Ascending aorta (tissue), 2 donors: ENCODE data around the gene GAS2L2. TPM values are rescaled to one million over a fixed set of nuclear protein-coding genes. Genes with fewer than 3 reads are reported as not detected.

Source experiments
- DNase-seq, 2 donors: peaks; one replicate each; pipeline ENCODE4 v3.0.0-alpha.2; 2019; ENCODE audit warnings: low spot score in 2 of 2
- H3K27ac ChIP-seq, 2 donors: fragments of 200-600 bp; sonication (generic); one replicate each; pipeline ENCODE4 v1.5.1; 2016 to 2017; ENCODE audit warnings: mild to moderate bottlenecking in 1 of 2
- H3K27me3 ChIP-seq: fragments of 200-600 bp; sonication (generic); one replicate; pipeline ENCODE4 v1.5.1; 2017
- H3K36me3 ChIP-seq, 2 donors: fragments of 200-600 bp; sonication (generic); one replicate each; pipeline ENCODE4 v1.5.1; 2016
- H3K4me1 ChIP-seq, 2 donors: fragments of 200-600 bp; sonication (generic); one replicate each; pipeline ENCODE4 v1.5.1; 2016 to 2017; ENCODE audit warnings: mild to moderate bottlenecking in 1 of 2
- H3K4me3 ChIP-seq, 2 donors: fragments of 200-600 bp; sonication (generic); one replicate each; pipeline ENCODE4 v1.5.1; 2016 to 2017; ENCODE audit warnings: mild to moderate bottlenecking in 1 of 2
- H3K9me3 ChIP-seq, 2 donors: fragments of 200-600 bp; sonication (generic); one replicate each; pipeline ENCODE4 v1.5.1; 2016
- CTCF ChIP-seq, 3 experiments: fragments of 200-600 bp in 2 of 3; fragments of 450-650 bp in 1 of 3; sonication (generic) in 2 of 3; IDR thresholded peaks; one replicate each; pipeline ENCODE4 v1.5.1; 2016 to 2019; ENCODE audit warnings: antibody characterized with exemption in 3 of 3, mild to moderate bottlenecking in 1 of 3, moderate library complexity in 1 of 3
- intact Hi-C: fragments of 100-400 bp; cut with DNase I; formaldehyde crosslinking; loops from one replicate; pipeline ENCODE4 v1.15.1; 2023
- total RNA-seq: library from RNA; depleted of rRNA; stranded (reverse); fragments of >200 nt; gene quantifications from one replicate; pipeline ENCODE4 v1.1.0, GENCODE V29; 2016

The GAS2L2 gene
- total RNA-seq, 1 donor from 2014 or later: not detected

GRCh38 chr17:35740997-35741931 is 11.8 kb downstream of the GAS2L2 start:
- Histone ChIP-seq H3K27me3 (peaks cover 18% of the 10 kb centered on the region), H3K36me3 (no peaks in the 10 kb centered on the region), H3K4me3 (peak overlapping the region; percentile 12 to 52), H3K9me3 (no peaks in the 10 kb centered on the region), H3K4me1 (peaks cover 2 to 4% of the 10 kb centered on the region in 2 donors), H3K27ac (no peak overlapping the region)
- no peak for TF ChIP-seq CTCF (IDR thresholded peaks at IDR 0.05)
- DNase-seq: no peak
- intact Hi-C loops: no loop called here

- no peaks in the 10 kb centered on the region for H3K9me3 ChIP-seq
- intact Hi-C loops: no loop called here
- H3K36me3 ChIP-seq: no peaks in the 10 kb centered on the region
- no peak for TF ChIP-seq CTCF (IDR thresholded peaks at IDR 0.05)
- no peak for DNase-seq
- no peak overlapping the region for H3K27ac ChIP-seq
- H3K27me3 ChIP-seq: peaks cover 18% of the 10 kb centered on the region
- H3K4me3 ChIP-seq: no peak overlapping the region
- peaks cover 2 to 4% of the 10 kb centered on the region in 2 donors for H3K4me1 ChIP-seq
These were observed 12.8 kb downstream of the GAS2L2 start for GRCh38 chr17:35740216-35740615.

- Histone ChIP-seq H3K36me3 (no peaks in the 10 kb centered on the region), H3K4me1 (peaks cover 2 to 4% of the 10 kb centered on the region in 2 donors), H3K27me3 (peaks cover 13% of the 10 kb centered on the region), H3K4me3 (no peak overlapping the region), H3K27ac (no peak overlapping the region), H3K9me3 (no peaks in the 10 kb centered on the region)
- intact Hi-C loops: no loop called here
- DNase-seq: no peak
- no peak for TF ChIP-seq CTCF (IDR thresholded peaks at IDR 0.05)
These were observed 14.4 kb downstream of the GAS2L2 start for GRCh38 chr17:35738519-35739133.

GRCh38 chr17:35736236-35736635 is 16.8 kb downstream of the GAS2L2 start:
- no peak for TF ChIP-seq CTCF (IDR thresholded peaks at IDR 0.05)
- no peak overlapping the region for H3K27ac ChIP-seq
- no peak for DNase-seq
- intact Hi-C loops: no loop called here
- H3K4me1 ChIP-seq: peaks cover 2 to 6% of the 10 kb centered on the region in 2 donors
- H3K27me3 ChIP-seq: peaks cover 5% of the 10 kb centered on the region
- no peaks in the 10 kb centered on the region for H3K36me3 ChIP-seq
- no peaks in the 10 kb centered on the region for H3K9me3 ChIP-seq
- H3K4me3 ChIP-seq: no peak overlapping the region

GRCh38 chr17:35735036-35735805 is 17.8 kb downstream of the GAS2L2 start:
- no peaks in the 10 kb centered on the region for H3K36me3 ChIP-seq
- no peak overlapping the region for H3K27ac ChIP-seq
- intact Hi-C loops: no loop called here
- peaks cover 0 to 11% of the 10 kb centered on the region in 2 donors for H3K4me1 ChIP-seq
- no peaks in the 10 kb centered on the region for H3K9me3 ChIP-seq
- TF ChIP-seq CTCF (IDR thresholded peaks at IDR 0.05): no peak
- DNase-seq: no peak
- no peaks in the 10 kb centered on the region for H3K27me3 ChIP-seq
- H3K4me3 ChIP-seq: no peak overlapping the region
